HepG2 (cell line): ENCODE data around the gene LRRC4C.

Experiments used
- AGO1 ChIP-seq: fragments of 200-400 bp; formaldehyde crosslinking; IDR thresholded peaks from 2 replicates; pipeline ENCODE4 v1.6.1; 2017; ENCODE audit warnings: mild to moderate bottlenecking, low read depth, low read length, moderate library complexity; ENCODE audit not compliant: poor library complexity, severe bottlenecking
- BATF2 ChIP-seq: sonication (generic); formaldehyde crosslinking; IDR thresholded peaks from 2 replicates; pipeline ENCODE4 v1.8.0; 2022; ENCODE audit warnings: mild to moderate bottlenecking, missing genetic modification reagents, moderate library complexity
- CBX2 ChIP-seq, 2 experiments: fragments of 200-600 bp in 1 of 2; sonication (generic); formaldehyde crosslinking in 1 of 2; IDR thresholded peaks; 2 replicates each; pipeline versions ENCODE4 v1.7.0 to v1.8.1; 2018 to 2022; ENCODE audit warnings: low read depth in 2 of 2, low read length in 1 of 2, mild to moderate bottlenecking in 1 of 2, missing genetic modification reagents in 1 of 2
- CTCF ChIP-seq: sonication (generic); formaldehyde crosslinking; IDR thresholded peaks from 2 replicates; pipeline ENCODE4 v1.5.0; 2020; ENCODE audit warnings: mild to moderate bottlenecking, missing genetic modification reagents, moderate library complexity
- MAZ ChIP-seq, 2 experiments: sonication (generic) in 1 of 2; formaldehyde crosslinking in 1 of 2; IDR thresholded peaks; 2 replicates each; pipeline versions ENCODE4 v1.5.0 to v1.6.1; 2012 to 2020; ENCODE audit warnings: low read depth in 2 of 2, mild to moderate bottlenecking in 2 of 2, borderline replicate concordance in 1 of 2, improper control_type of control experiment in 1 of 2, low read length in 1 of 2, missing genetic modification reagents in 1 of 2, moderate library complexity in 1 of 2
- PBX2 ChIP-seq: IDR thresholded peaks from 2 replicates; pipeline ENCODE4 v1.6.1; 2016; ENCODE audit warnings: control low read depth
- POLR2AphosphoS5 ChIP-seq: IDR thresholded peaks from 2 replicates; pipeline ENCODE4 v1.6.1; 2012; ENCODE audit warnings: low read depth, low read length
- SP2 ChIP-seq: sonication (generic); formaldehyde crosslinking; IDR thresholded peaks from 2 replicates; pipeline ENCODE4 v1.5.1; 2020; ENCODE audit warnings: mild to moderate bottlenecking, missing genetic modification reagents
- THAP7 ChIP-seq: sonication (generic); formaldehyde crosslinking; IDR thresholded peaks from 2 replicates; pipeline ENCODE4 v1.8.1; 2023; ENCODE audit warnings: mild to moderate bottlenecking, missing genetic modification reagents
- TF ChIP-seq, protein P1 (sequence below): sonication (generic); formaldehyde crosslinking; IDR thresholded peaks from 2 replicates; pipeline ENCODE4 v1.4.0; 2020; ENCODE audit warnings: low read depth, missing genetic modification reagents

- TF ChIP-seq THAP7 (CRISPR knock-in tag) (no peak), SP2 (CRISPR knock-in tag) (no peak), CBX2 (IDR thresholded peaks at IDR 0.05; ENCODE audit: low read depth, low read length) (no peak), CBX2 (CRISPR knock-in tag; IDR thresholded peaks at IDR 0.05; ENCODE audit: low read depth) (no peak), POLR2AphosphoS5 (no peak), AGO1 (no peak), BATF2 (CRISPR knock-in tag) (no peak), PBX2 (CRISPR knock-in tag) (no peak), CTCF (no peak), MAZ (IDR thresholded peaks at IDR 0.05; ENCODE audit: borderline replicate concordance, low read depth, low read length) (no peak), MAZ (CRISPR knock-in tag; IDR thresholded peaks at IDR 0.05; ENCODE audit: low read depth) (no peak)
- TF ChIP-seq, protein P1, sequence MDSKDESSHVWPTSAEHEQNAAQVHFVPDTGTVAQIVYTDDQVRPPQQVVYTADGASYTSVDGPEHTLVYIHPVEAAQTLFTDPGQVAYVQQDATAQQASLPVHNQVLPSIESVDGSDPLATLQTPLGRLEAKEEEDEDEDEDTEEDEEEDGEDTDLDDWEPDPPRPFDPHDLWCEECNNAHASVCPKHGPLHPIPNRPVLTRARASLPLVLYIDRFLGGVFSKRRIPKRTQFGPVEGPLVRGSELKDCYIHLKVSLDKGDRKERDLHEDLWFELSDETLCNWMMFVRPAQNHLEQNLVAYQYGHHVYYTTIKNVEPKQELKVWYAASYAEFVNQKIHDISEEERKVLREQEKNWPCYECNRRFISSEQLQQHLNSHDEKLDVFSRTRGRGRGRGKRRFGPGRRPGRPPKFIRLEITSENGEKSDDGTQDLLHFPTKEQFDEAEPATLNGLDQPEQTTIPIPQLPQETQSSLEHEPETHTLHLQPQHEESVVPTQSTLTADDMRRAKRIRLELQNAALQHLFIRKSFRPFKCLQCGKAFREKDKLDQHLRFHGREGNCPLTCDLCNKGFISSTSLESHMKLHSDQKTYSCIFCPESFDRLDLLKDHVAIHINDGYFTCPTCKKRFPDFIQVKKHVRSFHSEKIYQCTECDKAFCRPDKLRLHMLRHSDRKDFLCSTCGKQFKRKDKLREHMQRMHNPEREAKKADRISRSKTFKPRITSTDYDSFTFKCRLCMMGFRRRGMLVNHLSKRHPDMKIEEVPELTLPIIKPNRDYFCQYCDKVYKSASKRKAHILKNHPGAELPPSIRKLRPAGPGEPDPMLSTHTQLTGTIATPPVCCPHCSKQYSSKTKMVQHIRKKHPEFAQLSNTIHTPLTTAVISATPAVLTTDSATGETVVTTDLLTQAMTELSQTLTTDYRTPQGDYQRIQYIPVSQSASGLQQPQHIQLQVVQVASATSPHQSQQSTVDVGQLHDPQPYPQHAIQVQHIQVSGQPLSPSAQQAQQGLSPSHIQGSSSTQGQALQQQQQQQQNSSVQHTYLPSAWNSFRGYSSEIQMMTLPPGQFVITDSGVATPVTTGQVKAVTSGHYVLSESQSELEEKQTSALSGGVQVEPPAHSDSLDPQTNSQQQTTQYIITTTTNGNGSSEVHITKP (CRISPR knock-in tag) = no peak
Measured at GRCh38 chr11:41483956-41484355, 24.5 kb upstream of the LRRC4C start.
